WTC11 (cell line): ENCODE data around the gene GASK1B.

Experiments
- ATF1 ChIP-seq: sonication (generic); formaldehyde crosslinking; IDR thresholded peaks from 2 replicates; pipeline ENCODE4 v1.8.1; 2023; ENCODE audit warnings: mild to moderate bottlenecking, moderate library complexity, missing genetic modification reagents
- CTCF ChIP-seq: fragments of 200-600 bp; IDR thresholded peaks from 2 replicates; pipeline ENCODE4 v1.8.0; 2022; ENCODE audit warnings: antibody characterized with exemption
- TF ChIP-seq, protein P1 (sequence below): sonication (generic); formaldehyde crosslinking; IDR thresholded peaks from 2 replicates; pipeline ENCODE4 v1.8.1; 2023; ENCODE audit warnings: mild to moderate bottlenecking, missing genetic modification reagents, moderate library complexity

DNA sequence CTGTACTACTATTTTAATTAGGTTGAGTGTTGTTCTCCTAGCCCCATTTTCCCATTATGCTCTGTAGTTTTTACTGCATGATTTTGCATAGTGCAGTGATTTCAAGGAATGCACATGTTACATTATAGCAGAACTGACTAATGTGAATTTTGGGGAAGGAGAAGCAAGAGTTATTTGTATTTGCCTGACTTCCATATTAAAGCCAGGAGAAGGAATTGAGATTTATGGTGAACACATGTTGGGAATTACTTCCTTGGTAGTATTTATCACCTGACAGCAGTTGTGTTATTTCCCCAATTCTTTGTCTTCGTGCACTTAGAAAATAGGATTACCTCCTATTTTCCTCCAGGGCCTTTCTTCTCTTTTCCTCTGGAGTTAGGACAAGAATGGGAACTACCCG, 40.6 kb upstream of the GASK1B start:
- TF ChIP-seq ATF1 (CRISPR knock-in tag), result no peak
- TF ChIP-seq, protein P1, sequence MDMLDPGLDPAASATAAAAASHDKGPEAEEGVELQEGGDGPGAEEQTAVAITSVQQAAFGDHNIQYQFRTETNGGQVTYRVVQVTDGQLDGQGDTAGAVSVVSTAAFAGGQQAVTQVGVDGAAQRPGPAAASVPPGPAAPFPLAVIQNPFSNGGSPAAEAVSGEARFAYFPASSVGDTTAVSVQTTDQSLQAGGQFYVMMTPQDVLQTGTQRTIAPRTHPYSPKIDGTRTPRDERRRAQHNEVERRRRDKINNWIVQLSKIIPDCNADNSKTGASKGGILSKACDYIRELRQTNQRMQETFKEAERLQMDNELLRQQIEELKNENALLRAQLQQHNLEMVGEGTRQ, result no peak
- no peak for TF ChIP-seq CTCF
